OCI-LY1 (cell line): ENCODE data around the gene DENND5B.

Experiments used
- H2AFZ ChIP-seq: fragments of 200-600 bp; sonication (generic), shearing (Covaris generic); 2 replicates; pipeline ENCODE4 v1.6.0; 2014; ENCODE audit warnings: antibody characterized with exemption, mild to moderate bottlenecking, low read length
- H3F3A ChIP-seq: fragments of 200-600 bp; sonication (generic), shearing (Covaris generic); 2 replicates; pipeline ENCODE4 v1.6.0; 2014; ENCODE audit warnings: mild to moderate bottlenecking, antibody characterized with exemption, low read length, moderate library complexity; ENCODE audit not compliant: insufficient read depth
- H3K27ac ChIP-seq: fragments of 200-600 bp; sonication (generic); 2 replicates; pipeline ENCODE4 v1.5.1; 2014; ENCODE audit warnings: low read length, mixed run types, mild to moderate bottlenecking, low read depth; ENCODE audit not compliant: poor library complexity, severe bottlenecking
- H3K27me3 ChIP-seq: fragments of 200-600 bp; sonication (generic); 2 replicates; pipeline ENCODE4 v1.6.0; 2014; ENCODE audit warnings: antibody characterized with exemption, mild to moderate bottlenecking, low read length, moderate library complexity; ENCODE audit not compliant: insufficient read depth
- H3K36me3 ChIP-seq: fragments of 200-600 bp; sonication (generic); 2 replicates; pipeline ENCODE4 v1.6.1; 2014; ENCODE audit warnings: mild to moderate bottlenecking, antibody characterized with exemption, low read length, moderate library complexity, mixed read lengths; ENCODE audit not compliant: insufficient read depth
- H3K4me1 ChIP-seq: fragments of 200-600 bp; sonication (generic); 2 replicates; pipeline ENCODE4 v1.5.1; 2014; ENCODE audit warnings: mild to moderate bottlenecking, low read length, moderate library complexity; ENCODE audit not compliant: insufficient read depth, severe bottlenecking
- H3K4me2 ChIP-seq: fragments of 200-600 bp; sonication (generic), shearing (Covaris generic); 2 replicates; pipeline ENCODE4 v1.6.1; 2014; ENCODE audit warnings: low read length
- H3K4me3 ChIP-seq: fragments of 200-600 bp; sonication (generic); 2 replicates; pipeline ENCODE4 v1.5.1; 2014; ENCODE audit warnings: low read length, low read depth, mild to moderate bottlenecking, mixed read lengths; ENCODE audit not compliant: poor library complexity, severe bottlenecking
- H3K79me2 ChIP-seq: fragments of 200-600 bp; shearing (Covaris generic); 2 replicates; pipeline ENCODE4 v1.6.1; 2016; ENCODE audit warnings: mixed run types, low read length, mixed read lengths; ENCODE audit not compliant: insufficient read depth
- H3K9ac ChIP-seq: fragments of 200-600 bp; sonication (generic), shearing (Covaris generic); 2 replicates; pipeline ENCODE4 v1.6.1; 2014; ENCODE audit warnings: mild to moderate bottlenecking, low read length, mixed read lengths
- H3K9me2 ChIP-seq: fragments of 200-600 bp; sonication (generic), shearing (Covaris generic); 2 replicates; pipeline ENCODE4 v1.6.1; 2014; ENCODE audit warnings: low read depth, mild to moderate bottlenecking, low read length, mixed read lengths
- H3K9me3 ChIP-seq: fragments of 200-600 bp; shearing (Covaris generic); 2 replicates; pipeline ENCODE4 v1.6.1; 2014; ENCODE audit warnings: low read length, mixed read lengths
- H4K20me1 ChIP-seq: fragments of 200-600 bp; sonication (generic), shearing (Covaris generic); 2 replicates; pipeline ENCODE4 v1.6.0; 2016; ENCODE audit warnings: mild to moderate bottlenecking, low read length; ENCODE audit not compliant: insufficient read depth
- CTCF ChIP-seq: fragments of 200-600 bp; sonication (generic), shearing (Covaris generic); IDR thresholded peaks from 2 replicates; pipeline ENCODE4 v1.5.1; 2017; ENCODE audit warnings: mild to moderate bottlenecking, antibody characterized with exemption, low read length, moderate library complexity, mixed read lengths
- EZH2 ChIP-seq: fragments of 200-600 bp; sonication (generic), shearing (Covaris generic); IDR thresholded peaks from 2 replicates; pipeline ENCODE4 v1.8.0; 2017; ENCODE audit warnings: borderline replicate concordance, mixed run types, mild to moderate bottlenecking, antibody characterized with exemption, low read length, moderate library complexity, mixed read lengths

DENND5B gene

GRCh38 chr12:31440586-31440985, 150.3 kb downstream of the DENND5B start:
- H3K4me3 ChIP-seq: no peak overlapping the region

GRCh38 chr12:31440134-31440533, 150.8 kb downstream of the DENND5B start:
- H3K9ac ChIP-seq: no peak overlapping the region
- H3K36me3 ChIP-seq: no peaks in the 10 kb centered on the region; the same call in 1 of the 2 replicates
- H3F3A ChIP-seq: no peaks in the 10 kb centered on the region
- H2AFZ ChIP-seq: no peak overlapping the region
- H3K27me3 ChIP-seq: no peaks in the 10 kb centered on the region
- no peak overlapping the region for H3K27ac ChIP-seq
- no peak overlapping the region for H3K4me2 ChIP-seq
- no peaks in the 10 kb centered on the region for H3K9me3 ChIP-seq
- H3K4me3 ChIP-seq: no peak overlapping the region
- H3K4me1 ChIP-seq: no peaks in the 10 kb centered on the region
- no peak for TF ChIP-seq EZH2
- H3K79me2 ChIP-seq: no peaks in the 10 kb centered on the region
- no peaks in the 10 kb centered on the region for H4K20me1 ChIP-seq
- no peaks in the 10 kb centered on the region for H3K9me2 ChIP-seq

More at GRCh38 chr12:31440586-31440985, 150.3 kb downstream of the DENND5B start:
- Histone ChIP-seq H3K9me2 (no peaks in the 10 kb centered on the region), H2AFZ (no peak overlapping the region), H3K4me2 (no peak overlapping the region), H3K9ac (no peak overlapping the region), H3K9me3 (no peaks in the 10 kb centered on the region), H3F3A (no peaks in the 10 kb centered on the region), H3K27ac (no peak overlapping the region), H3K4me1 (no peaks in the 10 kb centered on the region), H4K20me1 (no peaks in the 10 kb centered on the region), H3K27me3 (no peaks in the 10 kb centered on the region), H3K36me3 (no peaks in the 10 kb centered on the region; the same call in 1 of the 2 replicates), H3K79me2 (no peaks in the 10 kb centered on the region)
- TF ChIP-seq EZH2 (no peak), CTCF (no peak)

GRCh38 chr12:31431721-31432240, 159.2 kb downstream of the DENND5B start:
- H3K9ac ChIP-seq: no peak overlapping the region
- no peak overlapping the region for H3K4me2 ChIP-seq
- no peaks in the 10 kb centered on the region for H3K79me2 ChIP-seq
- TF ChIP-seq EZH2 (no peak), CTCF (no peak)
- no peaks in the 10 kb centered on the region for H3K9me2 ChIP-seq
- no peaks in the 10 kb centered on the region for H3F3A ChIP-seq
- peaks cover 3% of the 10 kb centered on the region for H3K4me1 ChIP-seq
- no peaks in the 10 kb centered on the region for H3K36me3 ChIP-seq
- H3K4me3 ChIP-seq: no peak overlapping the region
- no peaks in the 10 kb centered on the region for H4K20me1 ChIP-seq
- H3K27ac ChIP-seq: no peak overlapping the region
- H3K27me3 ChIP-seq: no peaks in the 10 kb centered on the region
- no peak overlapping the region for H2AFZ ChIP-seq
- no peaks in the 10 kb centered on the region for H3K9me3 ChIP-seq

GRCh38 chr12:31423405-31423804, 167.5 kb downstream of the DENND5B start:
- Histone ChIP-seq H3K9me3 (no peaks in the 10 kb centered on the region), H3K4me3 (no peak overlapping the region), H3F3A (no peaks in the 10 kb centered on the region), H3K79me2 (no peaks in the 10 kb centered on the region), H3K27me3 (no peaks in the 10 kb centered on the region), H3K27ac (no peak overlapping the region), H4K20me1 (no peaks in the 10 kb centered on the region), H3K4me1 (peaks cover 24% of the 10 kb centered on the region), H3K36me3 (no peaks in the 10 kb centered on the region), H3K4me2 (no peak overlapping the region), H3K9me2 (no peaks in the 10 kb centered on the region), H2AFZ (no peak overlapping the region), H3K9ac (no peak overlapping the region)
- TF ChIP-seq EZH2 (no peak), CTCF (no peak)
